ENCODE measurements around the gene PCMTD2. TPM values are rescaled to one million over a fixed set of nuclear protein-coding genes. Genes with fewer than 3 reads are reported as not detected.

Gene PCMTD2
- total and polyA plus RNA-seq, 2 donors from 2014 or later: 25.0 to 53.8 TPM

- no peak for FAIRE-seq
- intact Hi-C loops (cut with DNase I): no loop called here
- H3K4me1 ChIP-seq (ENCODE audit: control insufficient read depth in 2 of 3, insufficient read depth in 2 of 3, low read depth in 1 of 3, low read length in 3 of 3): no peaks in the 10 kb centered on the region
- no peak for TF ChIP-seq CTCF (IDR thresholded peaks at IDR 0.05; ENCODE audit: borderline replicate concordance, extremely low read depth, insufficient read depth)
- no peak overlapping the region for H3K9ac ChIP-seq (ENCODE audit: low read length in 3 of 3)
- H3K9me3 ChIP-seq (ENCODE audit: control insufficient read depth in 2 of 3, insufficient read depth in 1 of 3, low read length in 3 of 3): no peaks in the 10 kb centered on the region
- no peak overlapping the region for H3K27ac ChIP-seq (ENCODE audit: low read depth in 2 of 2, low read length in 2 of 2)
- no peaks in the 10 kb centered on the region for H3K36me3 ChIP-seq (ENCODE audit: control insufficient read depth in 2 of 3, insufficient read depth in 3 of 3, low read length in 3 of 3)
- no peaks in the 10 kb centered on the region for H3K27me3 ChIP-seq (ENCODE audit: control insufficient read depth, insufficient read depth, low read length)
- no peak for DNase-seq
- no peak overlapping the region for H3K4me3 ChIP-seq (ENCODE audit: low read length in 3 of 3)
These were observed 47.6 kb upstream of the PCMTD2 start for GRCh38 chr20:64207641-64208590.

- no peak overlapping the region for H3K9ac ChIP-seq (ENCODE audit: low read length in 3 of 3)
- DNase-seq (no peak), FAIRE-seq (no peak)
- no peaks in the 10 kb centered on the region for H3K4me1 ChIP-seq (ENCODE audit: control insufficient read depth in 2 of 3, insufficient read depth in 2 of 3, low read depth in 1 of 3, low read length in 3 of 3)
- intact Hi-C loops (cut with DNase I): no loop called here
- H3K27me3 ChIP-seq (ENCODE audit: control insufficient read depth, insufficient read depth, low read length): no peaks in the 10 kb centered on the region
- no peaks in the 10 kb centered on the region for H3K9me3 ChIP-seq (ENCODE audit: control insufficient read depth in 2 of 3, insufficient read depth in 1 of 3, low read length in 3 of 3)
- no peak for TF ChIP-seq CTCF (IDR thresholded peaks at IDR 0.05; ENCODE audit: borderline replicate concordance, extremely low read depth, insufficient read depth)
- no peaks in the 10 kb centered on the region for H3K36me3 ChIP-seq (ENCODE audit: control insufficient read depth in 2 of 3, insufficient read depth in 3 of 3, low read length in 3 of 3)
- no peak overlapping the region for H3K27ac ChIP-seq (ENCODE audit: low read depth in 2 of 2, low read length in 2 of 2)
- H3K4me3 ChIP-seq (ENCODE audit: low read length in 3 of 3): no peak overlapping the region
These were observed 46.4 kb upstream of the PCMTD2 start for GRCh38 chr20:64209148-64209547.

GRCh38 chr20:64210656-64211369 is 44.7 kb upstream of the PCMTD2 start:
- Histone ChIP-seq H3K4me3 (ENCODE audit: low read length in 3 of 3) (no peak overlapping the region), H3K9ac (ENCODE audit: low read length in 3 of 3) (no peak overlapping the region), H3K9me3 (ENCODE audit: control insufficient read depth in 2 of 3, insufficient read depth in 1 of 3, low read length in 3 of 3) (no peaks in the 10 kb centered on the region), H3K4me1 (ENCODE audit: control insufficient read depth in 2 of 3, insufficient read depth in 2 of 3, low read depth in 1 of 3, low read length in 3 of 3) (no peaks in the 10 kb centered on the region), H3K36me3 (ENCODE audit: control insufficient read depth in 2 of 3, insufficient read depth in 3 of 3, low read length in 3 of 3) (no peaks in the 10 kb centered on the region), H3K27me3 (ENCODE audit: control insufficient read depth, insufficient read depth, low read length) (no peaks in the 10 kb centered on the region), H3K27ac (ENCODE audit: low read depth in 2 of 2, low read length in 2 of 2) (no peak overlapping the region)
- no peak for FAIRE-seq
- intact Hi-C loops (cut with DNase I): no loop called here
- DNase-seq: no peak
- TF ChIP-seq CTCF (IDR thresholded peaks at IDR 0.05; ENCODE audit: borderline replicate concordance, extremely low read depth, insufficient read depth): no peak

Data from kidney (tissue), 14 donors.